ENCODE data around the gene TNRC6A. TPM values are rescaled to one million over a fixed set of nuclear protein-coding genes. Genes with fewer than 3 reads are reported as not detected.

The TNRC6A gene
- total and polyA plus RNA-seq, 10 of the 15 experiments (the other 5 are each of a cell fraction or from before 2014, with no cell fraction given), result 4.6 to 41.3 (median 29.7) TPM

GRCh38 chr16:24845726-24846547, 116.5 kb downstream of the TNRC6A start, which contains the start of gene SLC5A11:
Gene SLC5A11, plus strand, starts transcription at chr16:24845963. Its CDS starts 12,681 bp downstream, at chr16:24858644.
- Histone ChIP-seq H4K20me1 (ENCODE audit: control insufficient read depth, insufficient read depth) (no peaks in the 10 kb centered on the region), H2AFZ (ENCODE audit: control insufficient read depth, low read depth, low read length) (no peak within 1 kb of the TSS), H3K79me2 (ENCODE audit: control insufficient read depth, insufficient read depth, low read length) (no peaks in the 10 kb centered on the region), H3K4me1 (ENCODE audit: control insufficient read depth, insufficient read depth, low read length) (no peaks in the 10 kb centered on the region), H3K27me3 (replicated peaks in 1 of 2; ENCODE audit: control insufficient read depth in 2 of 2, insufficient read depth in 2 of 2, low read length in 1 of 2) (no peaks in the 10 kb centered on the region), H3K9me3 (replicated peaks; ENCODE audit: control insufficient read depth, insufficient read depth, low read length) (no peaks in the 10 kb centered on the region), H3K36me3 (ENCODE audit: control insufficient read depth in 2 of 2, insufficient read depth in 2 of 2, low read length in 1 of 2) (no peaks in the 10 kb centered on the region), H3K4me3 (no peak within 1 kb of the TSS), H3K27ac (ENCODE audit: control insufficient read depth, insufficient read depth) (no peak within 1 kb of the TSS), H3K9ac (ENCODE audit: control insufficient read depth, insufficient read depth, low read length) (no peak within 1 kb of the TSS), H3K4me2 (ENCODE audit: control insufficient read depth, insufficient read depth) (no peak within 1 kb of the TSS)
- POLR2A ChIA-PET, result no interaction called here
- no TSS peak for BruUV-seq (replicated peaks)
- RAD21 ChIA-PET (ENCODE audit: unreplicated experiment), result no interaction called here
- CTCF ChIA-PET, result no interaction called here
- SMC1A ChIA-PET (ENCODE audit: uncharacterized antibody, unreplicated experiment), result no interaction called here
- in situ Hi-C loops (cut with MboI) (no loop called here), intact Hi-C loops (cut with micrococcal nuclease; ENCODE audit: unreplicated experiment) (no loop called here)
- no peak for FAIRE-seq
- no peak for TF ChIP-seq SREBF2 (IDR thresholded peaks at IDR 0.05; ENCODE audit: low read length)
- no peak for TF ChIP-seq DPF2 (IDR thresholded peaks at IDR 0.05)
- no peak for TF ChIP-seq CBFB (IDR thresholded peaks at IDR 0.05; ENCODE audit: low read depth)
- no peak for TF ChIP-seq HSF1 (IDR thresholded peaks at IDR 0.05; ENCODE audit: low read depth, low read length)
- no peak for TF ChIP-seq NR2F1 (conservative IDR thresholded peaks at IDR 0.05)
- no peak for TF ChIP-seq ATF7 (IDR thresholded peaks at IDR 0.05; ENCODE audit: low read depth)
- TF ChIP-seq JUND (IDR thresholded peaks at IDR 0.05; ENCODE audit: low read depth, low read length), result no peak
- TF ChIP-seq CREB1 (IDR thresholded peaks at IDR 0.05; ENCODE audit: low read depth), result no peak
- no peak for TF ChIP-seq MAX (IDR thresholded peaks at IDR 0.05; ENCODE audit: low read depth, low read length)
- ATAC-seq, result no peak
- WGBS (ENCODE audit: insufficient coverage, insufficient replicate concordance, low lambda C conversion rate, missing lambda C conversion rate), result 31% methylated on average over 18 of the region's 21 CpGs
- DNase-seq (ENCODE audit: low read depth, low spot score), result no peak
